ENCODE data around the gene DPP6.

Gene DPP6

GRCh38 chr7:154942691-154943090, 890.5 kb downstream of the DPP6 start:
- no peak for DNase-seq (ENCODE audit: low read depth)
